Activated CD4-positive, alpha-beta T cell treated with anti-CD3 and anti-CD28 coated beads for 36 hours (primary cell): ENCODE data around the gene TSNAXIP1. TPM values are rescaled to one million over a fixed set of nuclear protein-coding genes. Genes with fewer than 3 reads are reported as not detected.

Experiments used
- ATAC-seq: fragments of 200-7000 bp; cut with Tn5 transposase; one replicate; pipeline ENCODE4 v1.10.0; 2021; ENCODE audit warnings: mild to moderate bottlenecking, moderate library complexity
- CTCF ChIA-PET: fragments of 350-600 bp; sonication (Branson Sonifier 250); formaldehyde crosslinking; loops from one replicate; lab custom pipeline; 2021; ENCODE audit warnings: antibody characterized with exemption; lab: Charles Lee
- POLR2A ChIA-PET: fragments of 350-600 bp; sonication (Branson Sonifier 250); formaldehyde crosslinking; loops from one replicate; lab custom pipeline; 2021; ENCODE audit warnings: antibody characterized with exemption, inconsistent platforms; lab: Charles Lee
- DNase-seq: peaks from one replicate; pipeline ENCODE4 v3.0.0-alpha.2; 2020
- H3K27ac Mint-ChIP-seq: one replicate; pipeline ENCODE4 v1.8.0; 2021; ENCODE audit warnings: mixed read lengths
- H3K27me3 Mint-ChIP-seq: one replicate; pipeline ENCODE4 v1.8.0; 2021; ENCODE audit warnings: mixed read lengths
- H3K36me3 Mint-ChIP-seq: one replicate; pipeline ENCODE4 v1.8.0; 2021; ENCODE audit warnings: low read depth, mixed read lengths
- H3K4me1 Mint-ChIP-seq: one replicate; pipeline ENCODE4 v1.8.0; 2021; ENCODE audit warnings: mixed read lengths
- H3K4me3 Mint-ChIP-seq: one replicate; pipeline ENCODE4 v1.8.0; 2021; ENCODE audit warnings: mild to moderate bottlenecking, moderate library complexity, mixed read lengths
- H3K9me3 Mint-ChIP-seq: one replicate; pipeline ENCODE4 v1.8.0; 2021; ENCODE audit warnings: low read depth, mixed read lengths
- intact Hi-C, 2 experiments: fragments of 100-400 bp; cut with DNase I in 1 of 2; cut with micrococcal nuclease in 1 of 2; formaldehyde crosslinking; loops; one replicate each; pipeline versions ENCODE4 v1.14.2 to v1.15.1; 2022 to 2024; cut with DNase I, micrococcal nuclease
- total RNA-seq, 2 experiments: library from RNA; stranded (reverse); gene quantifications; one replicate each; pipeline ENCODE4 v1.2.3, GENCODE V29; 2021

The TSNAXIP1 gene
- total RNA-seq, 2 experiments from 2014 or later: 0.62 to 1.1 TPM

GRCh38 chr16:67783353-67783725 is 23.4 kb upstream of the TSNAXIP1 start:
- POLR2A ChIA-PET: no interaction called here

GRCh38 chr16:67786491-67786890 is 20.2 kb upstream of the TSNAXIP1 start:
- DNase-seq: no peak
- H3K9me3 Mint-ChIP-seq: no peaks in the 10 kb centered on the region
- CTCF ChIA-PET: interaction anchor here (1.4 kb wide), 2 partner anchors 8 to 18 kb away, joined by 3 to 4 read pairs; no protein-coding TSS in a partner anchor
- ATAC-seq: no peak
- intact Hi-C loops: no loop called here
- H3K4me1 Mint-ChIP-seq: peaks cover 16% of the 10 kb centered on the region
- no peak overlapping the region for H3K4me3 Mint-ChIP-seq
- H3K36me3 Mint-ChIP-seq: peaks cover 6% of the 10 kb centered on the region
- POLR2A ChIA-PET: no interaction called here
- no peak overlapping the region for H3K27ac Mint-ChIP-seq
- H3K27me3 Mint-ChIP-seq: no peaks in the 10 kb centered on the region

More at GRCh38 chr16:67783353-67783725, 23.4 kb upstream of the TSNAXIP1 start:
- CTCF ChIA-PET: interaction anchor here (0.7 kb wide), 1 partner anchor 98 kb away, joined by 3 read pairs; no protein-coding TSS in a partner anchor
- Mint-ChIP-seq H3K27me3 (no peaks in the 10 kb centered on the region), H3K36me3 (peaks cover 9% of the 10 kb centered on the region), H3K27ac (no peak overlapping the region), H3K9me3 (no peaks in the 10 kb centered on the region), H3K4me3 (no peak overlapping the region), H3K4me1 (peaks cover 36% of the 10 kb centered on the region)
- DNase-seq: no peak
- intact Hi-C loops: no loop called here
- no peak for ATAC-seq

- H3K27me3 Mint-ChIP-seq: no peaks in the 10 kb centered on the region
- no peaks in the 10 kb centered on the region for H3K9me3 Mint-ChIP-seq
Measured at GRCh38 chr16:67790071-67790470, 16.6 kb upstream of the TSNAXIP1 start.

GRCh38 chr16:67796099-67796718 is 10.5 kb upstream of the TSNAXIP1 start:
- CTCF ChIA-PET: interaction anchor here (2.2 to 2.4 kb wide), 2 partner anchors 15 to 20 kb away, joined by 7 to 10 read pairs; no protein-coding TSS in a partner anchor
- intact Hi-C loops: no loop called here
- Mint-ChIP-seq H3K9me3 (no peaks in the 10 kb centered on the region), H3K27me3 (no peaks in the 10 kb centered on the region), H3K36me3 (peaks cover 28% of the 10 kb centered on the region), H3K27ac (peak overlapping the region; percentile 17), H3K4me3 (no peak overlapping the region), H3K4me1 (peaks cover 22% of the 10 kb centered on the region)
- POLR2A ChIA-PET: interaction anchor here (1.1 kb wide), 1 partner anchor 10 kb away, joined by 4 read pairs; the partner anchor contains the start of genes RANBP10 and TSNAXIP1
- ATAC-seq (no peak), DNase-seq (no peak)

More at GRCh38 chr16:67790071-67790470, 16.6 kb upstream of the TSNAXIP1 start:
- H3K27ac Mint-ChIP-seq: no peak overlapping the region
- ATAC-seq (no peak), DNase-seq (no peak)
- CTCF ChIA-PET: no interaction called here
- peaks cover 5% of the 10 kb centered on the region for H3K4me1 Mint-ChIP-seq
- H3K4me3 Mint-ChIP-seq: no peak overlapping the region
- H3K36me3 Mint-ChIP-seq: peaks cover 7% of the 10 kb centered on the region
- POLR2A ChIA-PET: no interaction called here
- intact Hi-C loops: no loop called here

- intact Hi-C loops: loop anchor here in 1 of 2 experiments (10.0 kb wide), 1 partner anchor 276 kb away; the partner anchor contains the start of gene RIPOR1
- Mint-ChIP-seq H3K36me3 (peaks cover 58% of the 10 kb centered on the region), H3K27ac (peak overlapping the region; percentile 26), H3K27me3 (no peaks in the 10 kb centered on the region), H3K9me3 (no peaks in the 10 kb centered on the region), H3K4me1 (peaks cover 60% of the 10 kb centered on the region), H3K4me3 (no peak overlapping the region)
- DNase-seq: no peak
- ChIA-PET CTCF (interaction anchor here (0.6 to 6.4 kb wide), 7 partner anchors 15 to 601 kb away, joined by 3 to 47 read pairs (median 3); partner anchors contain the start of gene NRN1L), POLR2A (no interaction called here)
- no peak for ATAC-seq
Measured at GRCh38 chr16:67800338-67800926, 6.3 kb upstream of the TSNAXIP1 start.

- no peaks in the 10 kb centered on the region for H3K27me3 Mint-ChIP-seq
- ChIA-PET CTCF (interaction anchor here (0.5 to 6.4 kb wide), 6 partner anchors 14 to 600 kb away, joined by 3 to 47 read pairs (median 3); partner anchors contain the start of gene NRN1L), POLR2A (interaction anchor here (0.6 kb wide), 1 partner anchor 145 kb away, joined by 8 read pairs; no protein-coding TSS in a partner anchor)
- intact Hi-C loops: loop anchor here in 1 of 2 experiments (10.0 kb wide), 1 partner anchor 276 kb away; the partner anchor contains the start of gene RIPOR1
- ATAC-seq (no peak), DNase-seq (no peak)
- H3K36me3 Mint-ChIP-seq: peaks cover 57% of the 10 kb centered on the region
- peak overlapping the region; percentile 33 for H3K27ac Mint-ChIP-seq
- H3K9me3 Mint-ChIP-seq: no peaks in the 10 kb centered on the region
- H3K4me3 Mint-ChIP-seq: no peak overlapping the region
- H3K4me1 Mint-ChIP-seq: peaks cover 62% of the 10 kb centered on the region
Measured at GRCh38 chr16:67801241-67801640, 5.4 kb upstream of the TSNAXIP1 start.

GRCh38 chr16:67801883-67802282 is 4.8 kb upstream of the TSNAXIP1 start:
- ChIA-PET POLR2A (interaction anchor here (0.6 kb wide), 1 partner anchor 145 kb away, joined by 8 read pairs; no protein-coding TSS in a partner anchor), CTCF (interaction anchor here (0.7 to 6.4 kb wide), 6 partner anchors 14 to 281 kb away, joined by 3 to 47 read pairs (median 3); partner anchors contain the start of genes GFOD2 and NRN1L)
- Mint-ChIP-seq H3K27ac (peak overlapping the region; percentile 14), H3K4me3 (peak overlapping the region; percentile 29), H3K9me3 (no peaks in the 10 kb centered on the region), H3K36me3 (peaks cover 51% of the 10 kb centered on the region), H3K4me1 (peaks cover 58% of the 10 kb centered on the region), H3K27me3 (no peaks in the 10 kb centered on the region)
- DNase-seq (peak; percentile 57), ATAC-seq (no peak)
- intact Hi-C loops: loop anchor here in 1 of 2 experiments (10.0 kb wide), 1 partner anchor 277 kb away; the partner anchor contains the start of gene RIPOR1

- no peak for ATAC-seq
- CTCF ChIA-PET: interaction anchor here (0.6 to 6.4 kb wide), 5 partner anchors 12 to 562 kb away, joined by 3 to 47 read pairs (median 3); no protein-coding TSS in a partner anchor
- Mint-ChIP-seq H3K27me3 (no peaks in the 10 kb centered on the region), H3K27ac (peak overlapping the region; percentile 70), H3K4me1 (peaks cover 58% of the 10 kb centered on the region), H3K4me3 (peak overlapping the region; percentile 19), H3K36me3 (peaks cover 43% of the 10 kb centered on the region), H3K9me3 (no peaks in the 10 kb centered on the region)
- POLR2A ChIA-PET: no interaction called here
- peak; percentile 41 for DNase-seq
- intact Hi-C loops: loop anchor here in 1 of 2 experiments (10.0 kb wide), 1 partner anchor 279 kb away; the partner anchor contains the start of gene RIPOR1
Measured at GRCh38 chr16:67803894-67804293, 2.8 kb upstream of the TSNAXIP1 start.

- intact Hi-C loops: loop anchor here in 1 of 2 experiments (10.0 kb wide), 1 partner anchor 280 kb away; the partner anchor contains the start of gene RIPOR1
- Mint-ChIP-seq H3K4me3 (peak overlapping the region; percentile 91), H3K27me3 (no peaks in the 10 kb centered on the region), H3K27ac (peak overlapping the region; percentile 70), H3K9me3 (no peaks in the 10 kb centered on the region), H3K4me1 (peaks cover 55% of the 10 kb centered on the region), H3K36me3 (peaks cover 43% of the 10 kb centered on the region)
- DNase-seq (no peak), ATAC-seq (no peak)
- POLR2A ChIA-PET: no interaction called here
- CTCF ChIA-PET: interaction anchor here (6.4 kb wide), 1 partner anchor 10 kb away, joined by 47 read pairs; no protein-coding TSS in a partner anchor
Measured at GRCh38 chr16:67804853-67805542, 1.7 kb upstream of the TSNAXIP1 start.

GRCh38 chr16:67805718-67806427 is 816 bp upstream of the TSNAXIP1 start:
- Mint-ChIP-seq H3K4me1 (peaks cover 46% of the 10 kb centered on the region), H3K27me3 (no peaks in the 10 kb centered on the region), H3K36me3 (peaks cover 35% of the 10 kb centered on the region), H3K4me3 (peak overlapping the region; percentile 91), H3K27ac (peak overlapping the region; percentile 70), H3K9me3 (no peaks in the 10 kb centered on the region)
- DNase-seq: peak; percentile 23
- intact Hi-C loops: loop anchor here (1.0 to 10.0 kb wide), 19 partner anchors 10 to 642 kb away; partner anchors contain the start of genes GFOD2 (in 2 of the 2), NFATC3 (in 2 of the 2), THAP11 (in 2 of the 2) and ACD (in 1 of the 2)
- POLR2A ChIA-PET: interaction anchor here (0.9 to 2.5 kb wide), 11 partner anchors 10 to 432 kb away, joined by 3 to 13 read pairs (median 6); partner anchors contain the start of genes ATP6V0D1, CTCF, DDX28 and DPEP2
- CTCF ChIA-PET: interaction anchor here (0.5 to 2.3 kb wide), 13 partner anchors 11 to 285 kb away, joined by 3 to 28 read pairs (median 5); partner anchors contain the start of genes GFOD2 and NUTF2
- ATAC-seq: no peak
